GM21528 (cell line): ENCODE measurements around the gene FARS2.
"Not testable (repeated sequence)": the region's sequence is repeated elsewhere in the genome, so short reads cannot be mapped to it uniquely, and the experiment has no call there.

Source experiments
- ATAC-seq: cut with Tn5 transposase; IDR thresholded peaks from one replicate; pipeline ENCODE4 v1.9.1; 2021; ENCODE audit warnings: mild to moderate bottlenecking, moderate library complexity; ENCODE audit not compliant: unreplicated experiment, low FRiP score

FARS2 gene

DNA sequence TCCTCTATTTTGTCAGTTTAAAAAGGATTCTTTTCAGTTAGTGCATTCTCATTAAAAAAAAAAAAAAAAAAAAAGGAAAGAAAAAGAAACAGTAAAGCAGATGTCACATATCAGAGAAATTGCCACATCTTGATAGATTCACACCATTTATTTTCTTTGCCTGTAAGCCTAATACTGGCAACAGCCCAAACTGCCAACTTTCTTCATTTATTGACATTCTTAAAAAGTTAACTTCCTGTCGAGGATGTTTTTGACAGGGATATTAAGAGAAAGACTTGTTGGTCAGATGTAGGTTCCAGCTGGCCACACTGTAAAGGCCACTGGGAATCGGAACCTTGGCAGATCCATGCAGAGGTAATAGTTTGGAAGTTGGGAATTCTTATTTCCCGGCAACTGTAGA, 412.8 kb downstream of the FARS2 start:
- no peak for ATAC-seq

GRCh38 chr6:5674721-5675120, 413.4 kb downstream of the FARS2 start:
- ATAC-seq: no peak

DNA sequence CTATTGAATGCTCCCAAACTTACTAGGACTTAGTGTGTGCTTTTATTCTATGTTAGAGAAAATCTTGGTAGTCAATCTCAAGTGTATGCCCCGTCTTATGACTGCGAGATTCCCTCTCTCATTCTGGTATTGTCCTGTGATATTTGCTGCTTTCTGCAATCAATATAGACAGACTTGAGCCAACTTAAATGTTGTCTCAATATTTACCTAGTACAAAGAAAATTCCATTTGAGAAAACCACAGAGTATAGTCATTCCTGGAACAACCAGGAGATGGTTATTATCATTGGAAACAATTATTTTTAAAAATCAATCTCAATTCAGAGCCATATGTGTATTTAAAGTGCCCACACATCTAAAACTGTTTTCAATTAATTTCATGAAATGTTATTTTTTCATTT, 415.4 kb downstream of the FARS2 start:
- no peak for ATAC-seq

- no peak for ATAC-seq
These were observed 416.1 kb downstream of the FARS2 start for GRCh38 chr6:5677219-5678000.

GRCh38 chr6:5679270-5679669, 418.0 kb downstream of the FARS2 start:
- ATAC-seq: no peak

DNA sequence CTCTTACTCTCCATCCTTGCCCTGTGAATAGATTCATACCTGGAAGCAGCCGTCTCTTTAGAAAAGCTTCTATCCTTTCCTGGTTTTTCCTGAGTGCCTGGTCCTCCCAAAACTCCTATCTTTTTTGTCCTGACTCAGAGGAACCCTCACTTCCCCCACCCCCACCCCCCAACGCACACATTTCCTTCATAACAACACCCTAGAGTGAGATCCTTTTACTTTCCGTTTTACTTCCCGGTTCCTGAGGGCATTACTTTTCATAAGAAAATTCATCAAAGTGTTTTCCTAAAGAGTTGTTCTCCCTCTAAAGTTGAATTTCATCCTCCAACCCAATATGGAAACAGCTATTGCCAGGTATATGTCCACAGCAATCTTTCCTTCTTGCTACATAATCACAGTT, 418.4 kb downstream of the FARS2 start:
- no peak for ATAC-seq

DNA sequence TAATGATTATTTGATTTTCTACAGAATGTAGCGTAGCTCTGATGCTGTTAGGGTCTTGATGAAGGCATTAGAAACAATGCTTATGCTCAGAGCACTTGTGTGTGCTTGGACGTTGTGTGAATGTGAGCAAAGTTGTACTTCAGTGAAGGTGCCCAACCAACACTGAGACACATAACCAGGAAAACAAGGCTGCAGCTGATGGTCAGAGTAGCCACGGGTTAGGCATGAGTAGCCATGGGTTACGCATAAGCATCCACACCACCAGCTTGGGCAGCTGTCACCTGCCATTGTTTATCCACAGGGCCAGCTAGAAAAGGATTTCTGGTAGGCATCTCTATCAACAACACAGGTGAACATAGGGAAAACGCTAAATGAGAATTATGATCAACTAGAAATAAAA, 418.8 kb downstream of the FARS2 start:
- no peak for ATAC-seq

- no peak for ATAC-seq
These were observed 420.2 kb downstream of the FARS2 start for GRCh38 chr6:5681480-5681879.

- no peak for ATAC-seq
These were observed 421.2 kb downstream of the FARS2 start for GRCh38 chr6:5682530-5682929.

GRCh38 chr6:5683747-5684146, 422.4 kb downstream of the FARS2 start:
- ATAC-seq: not testable (repeated sequence)

- ATAC-seq: no peak
These were observed 423.2 kb downstream of the FARS2 start for GRCh38 chr6:5684320-5685053.

DNA sequence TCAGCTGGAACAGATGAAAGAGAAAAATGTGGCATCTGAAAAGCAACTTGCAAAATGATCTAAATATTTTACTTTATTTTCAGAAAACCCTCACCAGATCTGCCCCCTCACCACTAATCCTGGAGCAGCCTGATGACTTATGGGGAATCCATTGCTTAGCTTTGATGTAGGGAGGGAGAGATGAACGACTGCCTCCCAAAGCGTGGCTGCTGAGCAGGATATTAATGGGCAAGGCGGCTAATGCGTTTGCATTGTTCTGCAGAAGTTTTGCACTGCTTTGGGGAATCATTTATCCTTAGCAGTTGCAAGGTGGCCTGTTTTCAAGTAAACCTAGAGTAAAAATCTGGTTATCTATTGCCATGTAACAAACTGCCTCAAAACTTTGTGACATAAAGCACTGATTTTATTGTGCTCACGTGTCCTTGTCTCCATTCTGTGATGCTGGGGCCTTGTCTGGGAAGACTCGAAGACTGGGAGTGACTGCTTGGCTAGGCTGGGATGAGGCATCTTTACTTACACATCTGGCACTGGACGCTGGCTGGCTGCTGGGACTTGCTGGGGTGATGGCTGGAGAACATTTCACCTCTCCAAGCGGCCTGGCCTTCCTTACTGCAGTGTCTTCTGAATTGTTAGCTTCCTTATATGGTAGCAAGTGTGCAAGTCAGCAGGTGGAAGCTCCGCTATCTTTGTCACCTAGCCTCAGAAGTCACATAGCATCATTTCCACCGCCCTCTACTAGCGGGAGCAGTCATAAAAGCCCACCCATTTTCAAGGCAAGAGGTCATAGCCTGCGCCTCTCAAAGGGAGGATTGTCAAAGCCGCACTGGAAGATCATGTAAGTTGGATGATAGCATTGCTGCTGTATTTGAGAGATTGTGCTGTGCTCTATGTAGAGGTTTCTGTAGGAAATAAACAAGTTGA, 432.2 kb downstream of the FARS2 start:
- no peak for ATAC-seq

- no peak for ATAC-seq
These were observed 434.2 kb downstream of the FARS2 start for GRCh38 chr6:5695260-5696245.

- ATAC-seq: no peak
These were observed 436.2 kb downstream of the FARS2 start for GRCh38 chr6:5697508-5697907.

- ATAC-seq: no peak
These were observed 437.0 kb downstream of the FARS2 start for GRCh38 chr6:5698318-5698717.

DNA sequence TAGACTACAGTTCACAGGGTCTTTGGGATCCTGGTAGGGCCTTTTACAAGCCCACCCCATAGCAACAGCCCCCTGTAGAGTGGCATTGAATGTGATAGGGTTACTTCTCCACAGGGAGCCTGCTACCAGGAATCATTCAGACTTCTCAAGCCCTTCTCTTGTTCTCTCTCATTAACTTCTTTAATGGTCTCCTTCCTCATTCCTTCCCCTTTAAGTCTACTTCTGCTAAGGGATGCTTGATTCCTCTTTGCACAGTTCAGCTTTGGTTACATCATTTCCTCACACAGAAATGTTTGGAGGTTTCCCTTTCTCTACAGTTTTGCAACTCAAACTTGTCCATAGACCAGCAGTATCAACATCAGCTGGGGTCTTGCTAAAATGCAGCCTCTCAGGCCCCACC, 437.8 kb downstream of the FARS2 start:
- ATAC-seq: not testable (repeated sequence)

DNA sequence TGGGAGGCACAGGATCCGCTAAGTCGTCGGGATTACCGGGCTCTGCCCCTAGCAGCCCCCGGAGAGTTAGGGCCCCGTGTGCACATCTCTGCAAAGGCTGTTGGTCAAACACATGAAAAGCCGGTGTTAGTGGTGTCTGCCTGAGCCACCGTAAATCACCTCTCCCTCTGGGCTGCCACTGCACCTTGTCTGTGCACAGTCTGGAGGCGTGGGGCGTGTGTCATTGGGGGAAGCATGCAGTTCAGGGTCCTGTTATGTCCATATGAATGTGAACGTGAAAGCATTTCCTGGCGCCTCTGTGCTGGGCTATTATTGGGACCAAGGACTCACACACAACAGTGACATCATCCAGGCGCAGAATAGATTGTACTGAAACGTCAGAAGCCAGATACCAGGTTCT, 439.9 kb downstream of the FARS2 start:
- no peak for ATAC-seq

- ATAC-seq: no peak
These were observed 443.4 kb downstream of the FARS2 start for GRCh38 chr6:5704708-5705107.

- no peak for ATAC-seq
These were observed 443.9 kb downstream of the FARS2 start for GRCh38 chr6:5705252-5705651.
